ENCODE results near the gene ZBTB7A.

Gene ZBTB7A

DNA sequence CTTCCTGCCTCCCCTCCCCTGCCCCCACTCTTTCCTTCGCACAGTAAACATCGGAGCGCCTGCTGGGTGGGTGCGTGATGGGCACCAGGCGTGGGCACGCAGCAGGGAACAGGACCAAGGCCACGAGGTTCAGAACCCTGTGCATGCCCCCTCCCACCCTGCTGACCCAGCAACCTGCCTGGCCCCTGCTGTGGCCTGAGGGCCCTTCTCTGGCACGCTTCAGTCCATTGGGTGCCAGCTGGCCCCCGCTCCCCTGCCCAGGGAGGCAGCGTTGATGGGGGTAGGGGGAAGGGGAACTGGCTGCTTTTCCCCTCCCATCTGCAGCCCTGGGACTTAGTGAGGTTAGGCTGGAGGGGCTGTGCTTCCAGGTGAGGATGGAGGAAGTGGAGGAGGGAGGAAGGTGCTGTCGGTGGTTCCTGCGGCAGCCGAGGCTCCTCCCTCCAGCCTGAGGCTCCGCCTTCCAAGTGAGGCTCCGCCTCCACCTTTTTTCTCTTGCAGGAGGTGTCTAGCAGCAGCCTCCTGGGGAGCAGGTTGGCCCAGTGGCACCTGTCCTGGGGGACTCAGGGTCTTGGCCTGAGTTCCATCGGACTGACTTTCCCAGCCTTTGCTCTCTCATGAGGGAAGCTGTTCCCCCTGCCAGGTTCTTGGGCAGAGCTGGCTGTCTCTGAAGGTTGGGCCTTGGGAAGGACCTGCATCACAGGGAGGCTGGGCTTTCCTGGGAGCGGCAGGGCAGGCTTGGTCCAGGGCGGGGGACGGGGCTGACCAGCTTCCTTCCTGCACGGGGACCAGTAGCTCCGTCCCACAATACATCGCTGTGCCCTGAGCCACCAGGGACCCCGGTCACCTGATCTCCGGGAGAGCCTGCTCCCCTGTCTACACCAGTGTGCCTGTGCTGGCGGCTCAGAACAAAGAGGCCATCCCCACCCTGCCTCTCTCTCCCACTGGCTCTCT lies 51.9 kb downstream of the ZBTB7A start:
- H3K27ac ChIP-seq (ENCODE audit: low read length), result no peak overlapping the region
- no peak overlapping the region for H3K4me3 ChIP-seq (ENCODE audit: low read length)
- H4K20me1 ChIP-seq (ENCODE audit: insufficient read depth, low read length), result peaks cover 20% of the 10 kb centered on the region
- peaks cover 54% of the 10 kb centered on the region for H3K79me2 ChIP-seq (ENCODE audit: low read length)
- no peak overlapping the region for H2AFZ ChIP-seq (ENCODE audit: low read depth, low read length)
- H3K9me3 ChIP-seq (ENCODE audit: insufficient read depth, low read length), result no peaks in the 10 kb centered on the region
- no peak overlapping the region for H3K4me2 ChIP-seq (ENCODE audit: low read length)
- no peaks in the 10 kb centered on the region for H3K27me3 ChIP-seq (ENCODE audit: low read depth, low read length)
- H3K36me3 ChIP-seq (replicated peaks; ENCODE audit: low read depth, low read length), result peaks cover 10% of the 10 kb centered on the region
- H3K9ac ChIP-seq (ENCODE audit: low read length), result no peak overlapping the region
- TF ChIP-seq, protein P1, sequence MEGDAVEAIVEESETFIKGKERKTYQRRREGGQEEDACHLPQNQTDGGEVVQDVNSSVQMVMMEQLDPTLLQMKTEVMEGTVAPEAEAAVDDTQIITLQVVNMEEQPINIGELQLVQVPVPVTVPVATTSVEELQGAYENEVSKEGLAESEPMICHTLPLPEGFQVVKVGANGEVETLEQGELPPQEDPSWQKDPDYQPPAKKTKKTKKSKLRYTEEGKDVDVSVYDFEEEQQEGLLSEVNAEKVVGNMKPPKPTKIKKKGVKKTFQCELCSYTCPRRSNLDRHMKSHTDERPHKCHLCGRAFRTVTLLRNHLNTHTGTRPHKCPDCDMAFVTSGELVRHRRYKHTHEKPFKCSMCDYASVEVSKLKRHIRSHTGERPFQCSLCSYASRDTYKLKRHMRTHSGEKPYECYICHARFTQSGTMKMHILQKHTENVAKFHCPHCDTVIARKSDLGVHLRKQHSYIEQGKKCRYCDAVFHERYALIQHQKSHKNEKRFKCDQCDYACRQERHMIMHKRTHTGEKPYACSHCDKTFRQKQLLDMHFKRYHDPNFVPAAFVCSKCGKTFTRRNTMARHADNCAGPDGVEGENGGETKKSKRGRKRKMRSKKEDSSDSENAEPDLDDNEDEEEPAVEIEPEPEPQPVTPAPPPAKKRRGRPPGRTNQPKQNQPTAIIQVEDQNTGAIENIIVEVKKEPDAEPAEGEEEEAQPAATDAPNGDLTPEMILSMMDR (IDR thresholded peaks at IDR 0.05; ENCODE audit: low read depth, low read length), result no peak
- no peak for TF ChIP-seq EZH2phosphoT487 (IDR thresholded peaks at IDR 0.05; ENCODE audit: low read depth)
- no peaks in the 10 kb centered on the region for H3K4me1 ChIP-seq (ENCODE audit: low read length)

DNA sequence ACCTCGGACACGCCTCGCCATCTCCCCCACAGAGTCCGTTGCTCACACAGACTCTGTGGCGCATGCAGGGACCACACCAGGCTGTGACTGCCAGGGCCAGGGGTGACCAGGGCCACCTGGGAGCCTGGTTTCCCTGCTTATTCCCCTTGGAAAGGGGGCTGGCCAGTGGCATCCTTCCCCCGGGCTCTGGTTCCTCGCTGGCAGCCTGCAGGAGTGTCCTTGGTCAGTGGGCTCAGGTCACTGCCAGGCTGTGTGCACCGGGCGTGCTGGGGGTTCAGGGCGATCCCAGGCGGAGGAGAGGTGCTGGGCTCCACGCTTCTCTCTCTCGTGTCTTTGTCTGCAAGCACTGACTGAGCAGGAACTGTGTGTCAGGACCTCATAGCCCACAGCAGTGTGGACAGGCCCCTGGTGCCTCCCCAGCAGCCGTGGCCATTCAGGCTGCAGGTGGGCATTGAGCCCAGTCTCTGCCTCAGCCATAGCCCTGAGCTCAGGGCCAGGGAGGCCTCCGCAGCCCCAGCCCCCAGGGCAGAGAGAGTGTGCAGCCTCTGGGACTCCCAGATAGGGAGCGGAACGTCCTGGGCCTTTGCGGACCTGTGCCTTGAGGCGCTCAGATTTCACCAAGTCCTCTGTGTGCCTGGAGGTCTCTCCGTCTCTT lies 52.7 kb downstream of the ZBTB7A start:
- Histone ChIP-seq H4K20me1 (ENCODE audit: insufficient read depth, low read length) (peaks cover 23% of the 10 kb centered on the region), H3K27me3 (ENCODE audit: low read depth, low read length) (no peaks in the 10 kb centered on the region), H3K4me2 (ENCODE audit: low read length) (no peak overlapping the region), H3K4me3 (ENCODE audit: low read length) (no peak overlapping the region), H3K4me1 (ENCODE audit: low read length) (peaks cover 2% of the 10 kb centered on the region; the same call in 1 of the 2 replicates), H3K27ac (ENCODE audit: low read length) (no peak overlapping the region), H3K79me2 (ENCODE audit: low read length) (peaks cover 56% of the 10 kb centered on the region), H3K9ac (ENCODE audit: low read length) (no peak overlapping the region), H3K36me3 (replicated peaks; ENCODE audit: low read depth, low read length) (peaks cover 10% of the 10 kb centered on the region), H3K9me3 (ENCODE audit: insufficient read depth, low read length) (no peaks in the 10 kb centered on the region), H2AFZ (ENCODE audit: low read depth, low read length) (no peak overlapping the region)
- TF ChIP-seq, protein P1 (IDR thresholded peaks at IDR 0.05; ENCODE audit: low read depth, low read length), result no peak
- TF ChIP-seq EZH2phosphoT487 (IDR thresholded peaks at IDR 0.05; ENCODE audit: low read depth), result no peak

DNA sequence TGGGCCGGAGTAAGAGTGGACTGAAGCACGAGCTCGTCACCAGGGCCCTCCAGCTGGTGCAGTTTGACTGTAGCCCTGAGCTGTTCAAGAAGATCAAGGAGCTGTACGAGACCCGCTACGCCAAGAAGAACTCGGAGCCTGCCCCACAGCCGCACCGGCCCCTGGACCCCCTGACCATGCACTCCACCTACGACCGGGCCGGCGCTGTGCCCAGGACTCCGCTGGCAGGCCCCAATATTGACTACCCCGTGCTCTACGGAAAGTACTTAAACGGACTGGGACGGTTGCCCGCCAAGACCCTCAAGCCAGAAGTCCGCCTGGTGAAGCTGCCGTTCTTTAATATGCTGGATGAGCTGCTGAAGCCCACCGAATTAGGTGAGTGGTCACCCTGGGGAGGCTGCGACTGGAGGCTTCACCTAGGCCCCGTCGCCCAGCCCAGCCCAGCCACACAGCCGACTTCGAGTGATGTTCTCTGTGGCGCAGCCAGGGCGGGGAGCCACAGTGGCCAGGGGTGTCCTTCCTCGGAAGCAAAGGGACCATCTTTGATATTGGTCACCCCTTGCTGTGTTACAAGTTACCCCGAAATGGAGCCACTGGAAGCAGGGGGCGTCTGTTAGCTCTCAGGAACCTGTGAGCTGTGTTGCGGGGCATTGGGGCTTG lies 53.6 kb downstream of the ZBTB7A start:
- TF ChIP-seq, protein P1 (IDR thresholded peaks at IDR 0.05; ENCODE audit: low read depth, low read length), result no peak
- no peak for TF ChIP-seq EZH2phosphoT487 (IDR thresholded peaks at IDR 0.05; ENCODE audit: low read depth)
- H3K27ac ChIP-seq (ENCODE audit: low read length), result no peak overlapping the region
- H3K9me3 ChIP-seq (ENCODE audit: insufficient read depth, low read length), result no peaks in the 10 kb centered on the region
- H3K79me2 ChIP-seq (ENCODE audit: low read length), result peaks cover 56% of the 10 kb centered on the region
- H3K4me2 ChIP-seq (ENCODE audit: low read length), result no peak overlapping the region
- H3K36me3 ChIP-seq (replicated peaks; ENCODE audit: low read depth, low read length), result peaks cover 10% of the 10 kb centered on the region
- peaks cover 31% of the 10 kb centered on the region for H4K20me1 ChIP-seq (ENCODE audit: insufficient read depth, low read length)
- peaks cover 10% of the 10 kb centered on the region for H3K4me1 ChIP-seq (ENCODE audit: low read length)
- no peaks in the 10 kb centered on the region for H3K27me3 ChIP-seq (ENCODE audit: low read depth, low read length)
- H3K9ac ChIP-seq (ENCODE audit: low read length), result no peak overlapping the region
- no peak overlapping the region for H2AFZ ChIP-seq (ENCODE audit: low read depth, low read length)
- no peak overlapping the region for H3K4me3 ChIP-seq (ENCODE audit: low read length)

All from OCI-LY3 (cell line).